A172 (cell line): ENCODE results near the gene DHRSX. TPM values are rescaled to one million over a fixed set of nuclear protein-coding genes. Genes with fewer than 3 reads are reported as not detected.

Experiments used
- total RNA-seq: library from RNA; depleted of rRNA; stranded (reverse); fragments of >200 nt; shearing (Covaris generic); gene quantifications from 2 replicates; pipeline ENCODE4 v1.2.3, GENCODE V29; 2014; rRNA removed

The DHRSX gene
- total RNA-seq, 1 experiment from 2014 or later = 47.2 TPM

Other genes with a start within 250 kb of the DHRSX start
- 29.3 and 31.6 TPM in 2 replicates for gene ZBED1, start within 50 bp of the DHRSX start, total RNA-seq
- 464 and 705 TPM in 2 replicates for gene CD99, start 190.3 kb upstream of the DHRSX start, total RNA-seq